ENCODE data around the gene ZFYVE28.

GRCh38 chr4:2443061-2443730 lies 24.8 kb upstream of the ZFYVE28 start:
- TF ChIP-seq CTCF (IDR thresholded peaks at IDR 0.05) (no peak), EZH2 (IDR thresholded peaks at IDR 0.05) (no peak)
